Type B pancreatic cell (in vitro differentiated cells): ENCODE data around the gene MALRD1. TPM values are rescaled to one million over a fixed set of nuclear protein-coding genes. Genes with fewer than 3 reads are reported as not detected.

Experiments
- DNase-seq: peaks from one replicate; pipeline ENCODE4 v3.0.0; 2021; ENCODE audit warnings: mixed read lengths; ENCODE audit not compliant: unreplicated experiment; ENCODE audit errors: extremely low spot score
- H3K27ac Mint-ChIP-seq: 2 replicates; pipeline ENCODE4 v1.8.0; 2021; ENCODE audit warnings: mild to moderate bottlenecking, mixed read lengths
- H3K27me3 Mint-ChIP-seq: 2 replicates; pipeline ENCODE4 v1.8.0; 2021; ENCODE audit warnings: mixed read lengths
- H3K36me3 Mint-ChIP-seq: 2 replicates; pipeline ENCODE4 v1.8.0; 2021; ENCODE audit warnings: mixed read lengths
- H3K4me1 Mint-ChIP-seq: one replicate; pipeline ENCODE4 v1.8.0; 2021; ENCODE audit warnings: mixed read lengths; ENCODE audit not compliant: unreplicated experiment
- H3K4me3 Mint-ChIP-seq: 2 replicates; pipeline ENCODE4 v1.8.0; 2021; ENCODE audit warnings: mild to moderate bottlenecking, mixed read lengths
- H3K9me3 Mint-ChIP-seq: 2 replicates; pipeline ENCODE4 v1.8.0; 2021; ENCODE audit warnings: mixed read lengths
- CTCF ChIP-seq: fragments of 200-600 bp; sonication (generic); conservative IDR thresholded peaks from 2 replicates; pipeline ENCODE4 v1.5.0; 2021; ENCODE audit warnings: antibody characterized with exemption, mild to moderate bottlenecking
- total RNA-seq: library from RNA; stranded (reverse); gene quantifications from 2 replicates; pipeline ENCODE4 v1.2.1, GENCODE V29; 2021; ENCODE audit warnings: low replicate concordance

The MALRD1 gene
- total RNA-seq, 1 donor from 2014 or later = 1.4 TPM

GRCh38 chr10:19719284-19719683, 670.7 kb downstream of the MALRD1 start:
- Mint-ChIP-seq H3K27ac (no peak overlapping the region), H3K27me3 (no peaks in the 10 kb centered on the region), H3K9me3 (no peaks in the 10 kb centered on the region), H3K4me3 (no peak overlapping the region), H3K4me1 (peaks cover 12% of the 10 kb centered on the region), H3K36me3 (no peaks in the 10 kb centered on the region)
- DNase-seq = no peak
- TF ChIP-seq CTCF = no peak

- Mint-ChIP-seq H3K4me3 (no peak overlapping the region), H3K4me1 (peaks cover 10% of the 10 kb centered on the region), H3K27ac (no peak overlapping the region), H3K9me3 (peaks cover 6% of the 10 kb centered on the region), H3K27me3 (no peaks in the 10 kb centered on the region), H3K36me3 (no peaks in the 10 kb centered on the region)
- no peak for DNase-seq
- no peak for TF ChIP-seq CTCF
These were observed 675.7 kb downstream of the MALRD1 start for GRCh38 chr10:19724287-19724686.

- H3K27ac Mint-ChIP-seq = no peak overlapping the region
- no peak overlapping the region for H3K4me3 Mint-ChIP-seq
- H3K9me3 Mint-ChIP-seq = peaks cover 6% of the 10 kb centered on the region
- no peaks in the 10 kb centered on the region for H3K4me1 Mint-ChIP-seq
- no peaks in the 10 kb centered on the region for H3K27me3 Mint-ChIP-seq
- no peak for DNase-seq
- TF ChIP-seq CTCF = no peak
- no peaks in the 10 kb centered on the region for H3K36me3 Mint-ChIP-seq
These were observed 679.8 kb downstream of the MALRD1 start for GRCh38 chr10:19728376-19728775.

GRCh38 chr10:19728964-19729363, 680.4 kb downstream of the MALRD1 start:
- Mint-ChIP-seq H3K4me1 (no peaks in the 10 kb centered on the region), H3K36me3 (no peaks in the 10 kb centered on the region), H3K27ac (no peak overlapping the region), H3K27me3 (no peaks in the 10 kb centered on the region), H3K4me3 (no peak overlapping the region), H3K9me3 (peaks cover 6% of the 10 kb centered on the region)
- no peak for TF ChIP-seq CTCF
- no peak for DNase-seq

- H3K9me3 Mint-ChIP-seq = peaks cover 6% of the 10 kb centered on the region
These were observed 681.7 kb downstream of the MALRD1 start for GRCh38 chr10:19730167-19730906.

More at GRCh38 chr10:19730167-19730906, 681.7 kb downstream of the MALRD1 start:
- no peak for DNase-seq
- no peak overlapping the region for H3K27ac Mint-ChIP-seq
- no peaks in the 10 kb centered on the region for H3K4me1 Mint-ChIP-seq
- H3K27me3 Mint-ChIP-seq = no peaks in the 10 kb centered on the region
- H3K36me3 Mint-ChIP-seq = no peaks in the 10 kb centered on the region
- no peak overlapping the region for H3K4me3 Mint-ChIP-seq
- TF ChIP-seq CTCF = no peak
